Right lobe of liver (tissue), 6 donors: Measurements from ENCODE around the gene SLC39A10. TPM values are rescaled to one million over a fixed set of nuclear protein-coding genes. Genes with fewer than 3 reads are reported as not detected.

ENCODE experiments used
- ATAC-seq, 4 donors: fragments of 200-7000 bp; cut with Tn5 transposase; one replicate each; pipeline ENCODE4 v1.9.1; 2020; ENCODE audit warnings: mild to moderate bottlenecking in 4 of 4, moderate library complexity in 4 of 4
- DNase-seq, 3 donors: peaks; one replicate each; pipeline ENCODE4 v3.0.0-alpha.2; 2020
- H3K27ac ChIP-seq, 3 donors: fragments of 200-600 bp; one replicate each; pipeline ENCODE4 v1.8.0; 2022
- H3K27me3 ChIP-seq, 2 donors: fragments of 200-600 bp; one replicate each; pipeline ENCODE4 v1.8.0; 2022
- H3K36me3 ChIP-seq, 4 donors: fragments of 200-600 bp; sonication (generic) in 1 of 4; one replicate each; pipeline versions ENCODE4 v1.5.1 to v1.8.0; 2017 to 2022; ENCODE audit warnings: control low read depth in 1 of 4
- H3K4me1 ChIP-seq, 4 donors: fragments of 200-600 bp; sonication (generic) in 1 of 4; one replicate each; pipeline versions ENCODE4 v1.5.1 to v1.8.0; 2017 to 2022; ENCODE audit warnings: control low read depth in 1 of 4
- H3K4me3 ChIP-seq, 3 donors: fragments of 200-600 bp; one replicate each; pipeline ENCODE4 v1.8.0; 2022
- H3K9me3 ChIP-seq, 4 donors: fragments of 200-600 bp; sonication (generic) in 1 of 4; one replicate each; pipeline versions ENCODE4 v1.5.1 to v1.8.0; 2017 to 2022; ENCODE audit warnings: control low read depth in 1 of 4
- POLR2A ChIP-seq: fragments of 450-650 bp; IDR thresholded peaks from one replicate; pipeline ENCODE4 v1.6.1; 2017; ENCODE audit warnings: antibody characterized with exemption, mild to moderate bottlenecking
- WGBS: methylation state at CpG from one replicate; pipeline ENCODE4 v1.1.6; 2018; ENCODE audit warnings: low coverage, low lambda C conversion rate; ENCODE audit not compliant: insufficient coverage; ENCODE audit errors: missing lambda C conversion rate; 5-methylcytosine and 5-hydroxymethylcytosine counted together
- intact Hi-C, 2 donors: fragments of 100-400 bp; cut with DNase I; formaldehyde crosslinking; loops; one replicate each; pipeline versions ENCODE4 v1.11.2 to v1.14.1; 2022
- small RNA-seq, 2 experiments: library from RNA; depleted of rRNA; stranded (forward); fragments of <200 nt; gene quantifications; one replicate each; pipeline ENCODE3, GENCODE V24; 2016
- total RNA-seq, 6 experiments: library from RNA; depleted of rRNA in 2 of 6; stranded (reverse); fragments of >200 nt in 2 of 6; fragmentation: NEBNext Ultra II Directional in 3 of 6; extraction: Animal tissue kit (Norgen Biotek cat#: 25700) in 3 of 6; gene quantifications; one replicate each; pipeline versions ENCODE4 v1.1.0 to v1.2.4, GENCODE V29; 2016 to 2023
- TF ChIP-seq, protein P1 (sequence below), 4 donors: fragments of 200-600 bp in 3 of 4; fragments of 450-650 bp in 1 of 4; IDR thresholded peaks; one replicate each; pipeline versions ENCODE4 v1.5.1 to v1.8.0; 2016 to 2022; ENCODE audit warnings: antibody characterized with exemption in 4 of 4, mild to moderate bottlenecking in 2 of 4
- donor health status: DM: no; HTN: yes; CAD: no.
- donor health status: DM: no; HTN: no; CAD: no.
- donor health status: DM: no; HTN: no; CAD: no.
- donor health status: DM: no; HTN: yes; CAD: no.
- donor health status: DM: no; HTN: yes; CAD: no.

Gene SLC39A10
- total RNA-seq, 6 experiments from 2014 or later = 3.5 to 5.2 (median 4.6) TPM

DNA sequence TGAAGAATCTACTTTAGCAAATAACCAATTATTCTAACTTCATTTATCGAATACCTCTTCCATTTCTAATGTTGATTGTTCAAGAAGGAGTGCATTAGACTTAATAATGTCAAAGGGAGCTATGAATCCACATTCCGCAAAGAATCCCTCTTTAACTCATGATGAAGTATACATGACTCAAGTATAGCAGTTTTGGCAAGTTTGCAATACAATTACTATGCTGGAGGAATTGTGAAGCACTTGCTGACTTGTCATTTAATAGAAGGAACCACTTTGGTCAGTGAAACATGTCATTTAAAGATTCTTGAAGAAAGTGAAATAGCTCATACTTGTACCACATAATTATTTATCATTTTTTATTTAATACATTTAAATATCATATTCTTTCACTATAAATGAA, 125.1 kb downstream of the SLC39A10 start:
- no peaks in the 10 kb centered on the region for H3K4me1 ChIP-seq
- 68% methylated on average over 2 of the region's 2 CpGs for WGBS

More for the DNA sequence above, 125.1 kb downstream of the SLC39A10 start:
- Histone ChIP-seq H3K27ac (no peak overlapping the region), H3K36me3 (no peaks in the 10 kb centered on the region), H3K27me3 (no peaks in the 10 kb centered on the region), H3K4me3 (no peak overlapping the region), H3K9me3 (no peaks in the 10 kb centered on the region)
- no peak for TF ChIP-seq POLR2A
- TF ChIP-seq, protein P1, sequence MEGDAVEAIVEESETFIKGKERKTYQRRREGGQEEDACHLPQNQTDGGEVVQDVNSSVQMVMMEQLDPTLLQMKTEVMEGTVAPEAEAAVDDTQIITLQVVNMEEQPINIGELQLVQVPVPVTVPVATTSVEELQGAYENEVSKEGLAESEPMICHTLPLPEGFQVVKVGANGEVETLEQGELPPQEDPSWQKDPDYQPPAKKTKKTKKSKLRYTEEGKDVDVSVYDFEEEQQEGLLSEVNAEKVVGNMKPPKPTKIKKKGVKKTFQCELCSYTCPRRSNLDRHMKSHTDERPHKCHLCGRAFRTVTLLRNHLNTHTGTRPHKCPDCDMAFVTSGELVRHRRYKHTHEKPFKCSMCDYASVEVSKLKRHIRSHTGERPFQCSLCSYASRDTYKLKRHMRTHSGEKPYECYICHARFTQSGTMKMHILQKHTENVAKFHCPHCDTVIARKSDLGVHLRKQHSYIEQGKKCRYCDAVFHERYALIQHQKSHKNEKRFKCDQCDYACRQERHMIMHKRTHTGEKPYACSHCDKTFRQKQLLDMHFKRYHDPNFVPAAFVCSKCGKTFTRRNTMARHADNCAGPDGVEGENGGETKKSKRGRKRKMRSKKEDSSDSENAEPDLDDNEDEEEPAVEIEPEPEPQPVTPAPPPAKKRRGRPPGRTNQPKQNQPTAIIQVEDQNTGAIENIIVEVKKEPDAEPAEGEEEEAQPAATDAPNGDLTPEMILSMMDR (IDR thresholded peaks at IDR 0.05) = no peak
- no peak for DNase-seq
- intact Hi-C loops = no loop called here
- no peak for ATAC-seq

Small RNA genes lying within 50 kb of the gene (small RNA-seq; reads per million reads assigned to genes)
- gene RNU6-915P = 0 reads per million in 2 experiments
